Lower leg skin (tissue), 4 donors: ENCODE data around the gene FBXO2. TPM values are rescaled to one million over a fixed set of nuclear protein-coding genes. Genes with fewer than 3 reads are reported as not detected.

Source experiments
- DNase-seq, 2 donors: peaks; one replicate each; pipeline ENCODE4 v3.0.0-alpha.2; 2019; ENCODE audit warnings: low spot score in 2 of 2
- H3K4me3 ChIP-seq: fragments of 200-600 bp; sonication (generic); 2 replicates; pipeline ENCODE4 v1.5.1; 2017; ENCODE audit warnings: mild to moderate bottlenecking, low read depth; ENCODE audit not compliant: poor library complexity, severe bottlenecking
- CTCF ChIP-seq, 3 donors: fragments of 450-650 bp; IDR thresholded peaks; one replicate each; pipeline ENCODE4 v1.5.1; 2016; ENCODE audit warnings: antibody characterized with exemption in 3 of 3, mild to moderate bottlenecking in 3 of 3, moderate library complexity in 2 of 3
- POLR2A ChIP-seq, 2 donors: fragments of 450-650 bp; IDR thresholded peaks; one replicate each; pipeline ENCODE4 v1.6.1; 2016 to 2017; ENCODE audit warnings: antibody characterized with exemption in 2 of 2, mild to moderate bottlenecking in 1 of 2, moderate library complexity in 1 of 2
- WGBS, 2 donors: methylation state at CpG; one replicate each; pipeline ENCODE4 v1.1.5; 2018; 5-methylcytosine and 5-hydroxymethylcytosine counted together
- intact Hi-C: fragments of 100-400 bp; cut with DNase I; formaldehyde crosslinking; loops from one replicate; pipeline ENCODE4 v1.15.0; 2023; ENCODE audit warnings: low total_unique reads
- total RNA-seq, 4 donors: library from RNA; depleted of rRNA; stranded (reverse); fragments of >200 nt; gene quantifications; one replicate each; pipeline ENCODE4 v1.1.0, GENCODE V29; 2016

The FBXO2 gene
- total RNA-seq, 4 donors from 2014 or later = 9.1 to 19.5 (median 14.9) TPM

DNA sequence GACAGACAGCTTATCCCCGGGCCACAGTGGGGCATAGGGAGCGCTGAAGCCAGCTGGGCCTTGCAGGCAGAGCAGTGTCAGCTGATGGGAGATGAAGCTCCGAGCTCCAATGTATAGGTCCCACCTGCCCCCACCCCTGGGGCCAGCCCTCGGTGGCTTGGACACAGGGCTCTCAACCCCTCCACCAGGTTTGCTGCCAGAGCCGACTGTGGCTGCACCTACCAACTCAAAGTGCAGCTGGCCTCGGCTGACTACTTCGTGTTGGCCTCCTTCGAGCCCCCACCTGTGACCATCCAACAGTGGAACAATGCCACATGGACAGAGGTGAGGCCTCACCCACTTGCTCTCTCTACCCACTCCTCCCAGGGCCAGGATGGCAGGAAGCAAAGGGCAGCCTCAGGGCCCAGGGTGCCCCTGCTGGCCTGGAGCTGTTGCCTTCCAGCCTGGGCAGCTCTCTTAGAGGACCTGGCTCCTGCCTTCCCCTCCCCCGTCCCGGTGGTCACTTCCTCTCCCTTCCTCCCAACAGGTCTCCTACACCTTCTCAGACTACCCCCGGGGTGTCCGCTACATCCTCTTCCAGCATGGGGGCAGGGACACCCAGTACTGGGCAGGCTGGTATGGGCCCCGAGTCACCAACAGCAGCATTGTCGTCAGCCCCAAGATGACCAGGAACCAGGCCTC is 19.0 kb upstream of the FBXO2 start:
- intact Hi-C loops = no loop called here
- no peak overlapping the region for H3K4me3 ChIP-seq
- WGBS, 2 donors = 91 to 94% methylated on average over 14 of the region's 14 CpGs
- DNase-seq = no peak
- TF ChIP-seq POLR2A (IDR thresholded peaks at IDR 0.05) = no peak
- no peak for TF ChIP-seq CTCF (IDR thresholded peaks at IDR 0.05)

DNA sequence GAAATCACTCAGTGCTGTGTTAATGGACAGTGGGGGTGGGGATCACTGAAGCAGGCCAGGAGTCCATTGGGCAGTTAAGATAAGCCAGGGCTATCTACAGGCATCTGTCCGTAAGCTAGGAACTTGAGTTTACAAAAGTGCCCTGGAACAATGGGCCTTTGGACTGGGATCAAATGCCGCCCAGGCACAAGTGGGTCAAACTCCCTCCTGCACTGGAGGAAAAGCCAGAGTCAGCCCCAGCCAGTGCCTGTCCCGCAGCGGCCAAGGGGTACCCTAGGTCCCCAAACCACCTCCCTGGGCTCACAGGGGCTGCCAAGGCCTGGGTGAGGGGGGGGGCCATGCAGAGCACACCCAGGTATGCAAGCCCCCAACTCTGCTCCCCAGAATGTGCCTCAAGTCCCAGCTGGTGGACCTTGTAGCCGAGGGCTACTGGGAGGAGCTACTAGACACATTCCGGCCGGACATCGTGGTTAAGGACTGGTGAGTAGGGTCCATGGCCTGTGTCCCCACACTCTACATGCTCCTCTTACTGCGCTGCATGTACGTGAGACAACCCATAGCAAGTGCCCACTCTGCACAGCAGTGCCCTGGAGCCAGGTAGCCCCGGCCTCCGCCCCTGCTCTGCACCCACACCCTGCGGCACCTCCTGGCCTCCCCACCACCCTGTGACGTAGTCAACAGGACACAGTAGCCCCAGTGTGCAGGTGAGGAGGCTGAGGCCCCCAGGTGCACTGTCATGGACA is 17.5 kb upstream of the FBXO2 start:
- intact Hi-C loops = no loop called here
- no peak for DNase-seq
- 88 to 92% methylated on average over 12 to 14 of the region's 14 CpGs for WGBS, 2 donors

GRCh38 chr1:11671205-11671543 is 16.9 kb upstream of the FBXO2 start:
- no peak overlapping the region for H3K4me3 ChIP-seq
- DNase-seq = no peak
- TF ChIP-seq POLR2A (IDR thresholded peaks at IDR 0.05) (no peak), CTCF (IDR thresholded peaks at IDR 0.05) (no peak)
- 77 to 88% methylated on average over 6 of the region's 6 CpGs for WGBS, 2 donors
- intact Hi-C loops = no loop called here

More for the DNA sequence above, 17.5 kb upstream of the FBXO2 start:
- TF ChIP-seq CTCF (IDR thresholded peaks at IDR 0.05) (no peak), POLR2A (IDR thresholded peaks at IDR 0.05) (no peak)
- H3K4me3 ChIP-seq = no peak overlapping the region

DNA sequence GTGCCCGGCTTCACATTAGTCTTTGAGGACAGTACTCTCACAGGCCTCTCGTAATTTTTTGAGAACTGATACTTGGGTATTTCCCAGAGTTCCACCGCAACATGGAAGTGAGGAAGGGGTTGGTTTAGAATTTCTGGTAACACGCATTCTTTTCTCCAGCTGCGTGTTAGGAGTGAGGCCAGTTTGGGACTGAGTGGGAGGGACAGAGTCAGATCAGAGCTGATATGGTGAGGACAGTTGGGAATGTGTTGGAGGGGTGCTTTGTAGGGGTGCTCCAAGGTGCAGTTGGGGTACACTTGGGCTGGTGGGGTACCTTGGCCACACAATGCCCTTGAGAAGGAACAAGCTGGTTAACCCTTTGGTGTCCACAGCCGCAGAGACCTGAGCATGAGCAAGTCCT is 16.5 kb upstream of the FBXO2 start:
- DNase-seq = no peak
- intact Hi-C loops = no loop called here
- WGBS, 2 donors = 71 to 79% methylated on average over 6 of the region's 6 CpGs
- no peak overlapping the region for H3K4me3 ChIP-seq
- TF ChIP-seq CTCF (IDR thresholded peaks at IDR 0.05) = no peak
- TF ChIP-seq POLR2A (IDR thresholded peaks at IDR 0.05) = no peak

- WGBS, 2 donors = 89 to 90% methylated on average over 9 to 14 of the region's 14 CpGs
Observed at GRCh38 chr1:11668516-11668915, 14.3 kb upstream of the FBXO2 start.

More at GRCh38 chr1:11668516-11668915, 14.3 kb upstream of the FBXO2 start:
- intact Hi-C loops = no loop called here
- H3K4me3 ChIP-seq = no peak overlapping the region
- no peak for DNase-seq
- TF ChIP-seq POLR2A (IDR thresholded peaks at IDR 0.05) (no peak), CTCF (IDR thresholded peaks at IDR 0.05) (no peak)
